ENCODE measurements around the gene PTGS1. TPM values are rescaled to one million over a fixed set of nuclear protein-coding genes. Genes with fewer than 3 reads are reported as not detected.
A peak's percentile ranks its signal among the peaks of the same experiment; 100 is the strongest.
"Not testable (repeated sequence)": the region's sequence is repeated elsewhere in the genome, so short reads cannot be mapped to it uniquely, and the experiment has no call there.

The PTGS1 gene
- total and polyA plus RNA-seq, 2 of the 13 experiments (the other 11 are each of a cell fraction or from before 2014, with no cell fraction given) = 0.07 to 0.08 TPM

GRCh38 chr9:122406070-122406890, 35.5 kb downstream of the PTGS1 start (continued):
- no peak for TF ChIP-seq BCL3 (CRISPR knock-in tag; IDR thresholded peaks at IDR 0.05)
- TF ChIP-seq ZNF382 (CRISPR knock-in tag; IDR thresholded peaks at IDR 0.05; ENCODE audit: borderline replicate concordance) = no peak

GRCh38 chr9:122414108-122414507, 43.3 kb downstream of the PTGS1 start:
- H3K27ac ChIP-seq (ENCODE audit: extremely low read length, insufficient read depth, low read length); H2AFZ ChIP-seq (ENCODE audit: low read length); H3K27me3 ChIP-seq (ENCODE audit: control insufficient read depth in 1 of 2, insufficient read depth in 2 of 2, low read length in 2 of 2); FAIRE-seq; POLR2A ChIA-PET; intact Hi-C loops (cut with micrococcal nuclease; ENCODE audit: unreplicated experiment); H3K9ac ChIP-seq (ENCODE audit: insufficient read depth, low read depth, low read length); CTCF ChIA-PET (ENCODE audit: low intra/inter-chr PET ratio, low total read pairs); H4K20me1 ChIP-seq (ENCODE audit: insufficient read depth, low read length); H3K9me3 ChIP-seq (ENCODE audit: low read length); BruUV-seq (replicated peaks); H3K79me2 ChIP-seq (ENCODE audit: insufficient read depth, low read length); in situ Hi-C loops (cut with HindIII; ENCODE audit: extremely low pct_ligation_motif_present, low pct_unique_long_range_greater_than_20kb); H3K4me1 ChIP-seq (ENCODE audit: insufficient read depth, low read length); H3K36me3 ChIP-seq (replicated peaks in 1 of 2; ENCODE audit: control insufficient read depth in 1 of 2, insufficient read depth in 2 of 2, low read length in 2 of 2); TF ChIP-seq FOXA1, SOX6, SOX13 (IDR thresholded peaks at IDR 0.05): not testable (repeated sequence)
- Histone ChIP-seq H3K4me3 (replicated peaks in 1 of 3; ENCODE audit: insufficient read depth in 1 of 3, low read depth in 2 of 3, low read length in 3 of 3) (peak overlapping the region in 1 of 3 experiments; percentile 16; a peak in 2 of 6 replicates), H3K4me2 (ENCODE audit: low read depth, low read length) (peak overlapping the region; percentile 57)
- ATAC-seq = peak; percentile 82
- peak; percentile 44 for DNase-seq (ENCODE audit: low spot score)
- 0% methylated on average over 1 of the region's 7 CpGs for WGBS (ENCODE audit: low lambda C conversion rate)
- TF ChIP-seq FOXA1 (CRISPR knock-in tag; IDR thresholded peaks at IDR 0.05) (peak; percentile 87), SOX6 (CRISPR knock-in tag; IDR thresholded peaks at IDR 0.05) (peak; percentile 41; the same call in 1 of the 2 replicates), FOXA3 (CRISPR knock-in tag; IDR thresholded peaks at IDR 0.05) (peak; percentile 84), SALL1 (CRISPR knock-in tag; IDR thresholded peaks at IDR 0.05) (0 out of 2 replicates have a peak, but pooled peaks have one; percentile 41), NR2F1 (CRISPR knock-in tag; IDR thresholded peaks at IDR 0.05) (0 out of 4 replicates have a peak, but pooled peaks of 1 of the 2 experiments have one; percentile 19), ZNF292 (CRISPR knock-in tag; IDR thresholded peaks at IDR 0.05; ENCODE audit: borderline replicate concordance, low read depth) (peak; percentile 90; the same call in 1 of the 2 replicates), DPF2 (CRISPR knock-in tag; IDR thresholded peaks at IDR 0.05; ENCODE audit: borderline replicate concordance, low read depth) (0 out of 2 replicates have a peak, but pooled peaks have one; percentile 50), GABPB1 (CRISPR knock-in tag; IDR thresholded peaks at IDR 0.05) (0 out of 2 replicates have a peak, but pooled peaks have one; percentile 27), SOX13 (CRISPR knock-in tag; conservative IDR thresholded peaks at IDR 0.05 in 1 of 2, IDR thresholded peaks at IDR 0.05 in 1 of 2) (peak in 1 of 2 experiments; percentile 27; a peak in 1 of 4 replicates), ELF3 (CRISPR knock-in tag; IDR thresholded peaks at IDR 0.05) (0 out of 2 replicates have a peak, but pooled peaks have one; percentile 19), ZNF687 (CRISPR knock-in tag; IDR thresholded peaks at IDR 0.05) (peak; percentile 47), ZNF644 (CRISPR knock-in tag; IDR thresholded peaks at IDR 0.05; ENCODE audit: low read depth) (0 out of 2 replicates have a peak, but pooled peaks have one; percentile 28), PHF21A (CRISPR knock-in tag; IDR thresholded peaks at IDR 0.05) (0 out of 2 replicates have a peak, but pooled peaks have one; percentile 49)

Data from HepG2 (cell line).